Panc1 (cell line): ENCODE results near the gene MINAR1. TPM values are rescaled to one million over a fixed set of nuclear protein-coding genes. Genes with fewer than 3 reads are reported as not detected.

ENCODE experiments used
- ATAC-seq: fragments of 200-7000 bp; cut with Tn5 transposase; 2 replicates; pipeline ENCODE4 v1.9.1; 2020; ENCODE audit warnings: mild to moderate bottlenecking, moderate library complexity
- BruUV-seq: library from RNA; stranded (reverse); fragments of 400-500 nt; replicated peaks from 2 replicates; lab custom pipeline; 2021; lab: Mats Ljungman, UMichigan
- CTCF ChIA-PET: fragments of 300-600 bp; sonication (Branson Sonifier 250); formaldehyde crosslinking; loops from one replicate; lab custom pipeline; 2022; ENCODE audit warnings: antibody characterized with exemption; lab: Charles Lee
- POLR2A ChIA-PET: fragments of 300-600 bp; sonication (Branson Sonifier 250); formaldehyde crosslinking; loops from one replicate; lab custom pipeline; 2022; ENCODE audit warnings: antibody characterized with exemption; lab: Charles Lee
- DNase-seq: peaks from one replicate; pipeline ENCODE4 v3.0.0-alpha.2; 2010; ENCODE audit warnings: low read depth, low spot score
- H3K27ac ChIP-seq: 2 replicates; pipeline ENCODE4 v1.5.1; 2011; ENCODE audit warnings: mild to moderate bottlenecking, low read length, inconsistent platforms
- H3K27me3 ChIP-seq: fragments of 200-500 bp; sonication (Bioruptor generic); 2 replicates; pipeline ENCODE4 v1.6.0; 2014; ENCODE audit warnings: low read length, inconsistent platforms; ENCODE audit not compliant: control insufficient read depth, insufficient read depth
- H3K36me3 ChIP-seq: fragments of 200-500 bp; sonication (Bioruptor generic); 2 replicates; pipeline ENCODE4 v1.5.1; 2014; ENCODE audit warnings: inconsistent platforms, mild to moderate bottlenecking, low read length, moderate library complexity; ENCODE audit not compliant: control insufficient read depth, insufficient read depth
- H3K4me1 ChIP-seq: 2 replicates; pipeline ENCODE4 v1.5.1; 2011; ENCODE audit warnings: inconsistent platforms, mild to moderate bottlenecking, low read length, moderate library complexity; ENCODE audit not compliant: control insufficient read depth, insufficient read depth
- H3K4me3 ChIP-seq, 2 experiments: 2 replicates each; pipeline ENCODE4 v1.5.1; 2011 to 2012; ENCODE audit warnings: low read depth in 2 of 2, low read length in 2 of 2, mild to moderate bottlenecking in 2 of 2, inconsistent platforms in 1 of 2, moderate library complexity in 1 of 2
- H3K9me3 ChIP-seq: fragments of 200-500 bp; sonication (Bioruptor generic); 2 replicates; pipeline ENCODE4 v1.5.1; 2014; ENCODE audit warnings: low read depth, mild to moderate bottlenecking, inconsistent platforms, low read length, moderate library complexity; ENCODE audit not compliant: control insufficient read depth, insufficient read depth
- CTCF ChIP-seq: fragments of 450-650 bp; IDR thresholded peaks from 2 replicates; pipeline ENCODE4 v1.5.1; 2017; ENCODE audit warnings: mild to moderate bottlenecking
- POLR2AphosphoS5 ChIP-seq: IDR thresholded peaks from 2 replicates; pipeline ENCODE4 v1.6.1; 2012; ENCODE audit warnings: mild to moderate bottlenecking, low read depth, low read length, moderate library complexity
- SIN3A ChIP-seq: IDR thresholded peaks from 2 replicates; pipeline ENCODE4 v1.6.1; 2012; ENCODE audit warnings: low read depth, mild to moderate bottlenecking, low read length, moderate library complexity, borderline replicate concordance; ENCODE audit not compliant: insufficient read depth
- TCF7L2 ChIP-seq: IDR thresholded peaks from 2 replicates; pipeline ENCODE4 v1.6.1; 2011; ENCODE audit warnings: mild to moderate bottlenecking, low read depth, low read length, inconsistent platforms
- in situ Hi-C: cut with HindIII; loops from 2 replicates; pipeline ENCODE4 v1.10.0; 2016; ENCODE audit warnings: low sequenced_read_pairs, low pct_unique_long_range_greater_than_20kb
- intact Hi-C: fragments of 100-400 bp; cut with micrococcal nuclease; formaldehyde crosslinking; loops from one replicate; pipeline ENCODE4 v1.10.0; 2022; ENCODE audit not compliant: unreplicated experiment
- total RNA-seq: library from RNA; stranded (reverse); gene quantifications from one replicate; pipeline ENCODE4 v1.2.1, GENCODE V29; 2021; ENCODE audit not compliant: unreplicated experiment
- TF ChIP-seq, protein P1 (sequence below), 2 experiments: IDR thresholded peaks; 2 replicates each; pipeline ENCODE4 v1.6.1; 2011 to 2012; ENCODE audit warnings: low read depth in 2 of 2, control low read depth in 1 of 2, low read length in 1 of 2, mild to moderate bottlenecking in 1 of 2, moderate library complexity in 1 of 2; ENCODE audit not compliant: insufficient read depth in 1 of 2

Gene MINAR1
- total RNA-seq, 1 experiment from 2014 or later, result 0.62 TPM

- intact Hi-C loops, result no loop called here
Observed at GRCh38 chr15:79437275-79438000, 5.3 kb downstream of the MINAR1 start.

DNA sequence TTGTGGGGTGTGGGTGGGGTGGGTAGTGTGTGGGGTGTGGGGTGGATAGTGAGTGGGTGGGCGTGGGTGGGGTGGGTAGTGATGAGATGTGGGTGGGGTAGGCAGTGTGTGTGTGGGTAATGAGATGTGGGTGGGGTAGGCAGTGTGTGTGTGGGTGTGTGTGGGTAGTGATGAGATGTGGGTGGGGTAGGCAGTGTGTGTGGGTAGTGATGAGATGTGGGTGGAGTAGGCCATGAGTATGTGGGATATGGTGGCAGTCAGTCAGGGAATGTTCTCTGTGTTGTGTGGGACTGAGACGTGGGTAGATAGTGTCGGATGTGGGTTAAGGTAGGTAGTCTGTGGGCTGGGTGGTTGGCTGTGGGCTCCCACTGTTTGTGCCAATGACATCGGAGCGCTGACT is 7.1 kb downstream of the MINAR1 start:
- POLR2A ChIA-PET, result no interaction called here

More at GRCh38 chr15:79437275-79438000, 5.3 kb downstream of the MINAR1 start:
- CTCF ChIA-PET, result no interaction called here
- no peaks in the 10 kb centered on the region for H3K9me3 ChIP-seq
- H3K27ac ChIP-seq, result no peak overlapping the region
- no peak for TF ChIP-seq TCF7L2
- TF ChIP-seq POLR2AphosphoS5, result no peak
- TF ChIP-seq, protein P1, sequence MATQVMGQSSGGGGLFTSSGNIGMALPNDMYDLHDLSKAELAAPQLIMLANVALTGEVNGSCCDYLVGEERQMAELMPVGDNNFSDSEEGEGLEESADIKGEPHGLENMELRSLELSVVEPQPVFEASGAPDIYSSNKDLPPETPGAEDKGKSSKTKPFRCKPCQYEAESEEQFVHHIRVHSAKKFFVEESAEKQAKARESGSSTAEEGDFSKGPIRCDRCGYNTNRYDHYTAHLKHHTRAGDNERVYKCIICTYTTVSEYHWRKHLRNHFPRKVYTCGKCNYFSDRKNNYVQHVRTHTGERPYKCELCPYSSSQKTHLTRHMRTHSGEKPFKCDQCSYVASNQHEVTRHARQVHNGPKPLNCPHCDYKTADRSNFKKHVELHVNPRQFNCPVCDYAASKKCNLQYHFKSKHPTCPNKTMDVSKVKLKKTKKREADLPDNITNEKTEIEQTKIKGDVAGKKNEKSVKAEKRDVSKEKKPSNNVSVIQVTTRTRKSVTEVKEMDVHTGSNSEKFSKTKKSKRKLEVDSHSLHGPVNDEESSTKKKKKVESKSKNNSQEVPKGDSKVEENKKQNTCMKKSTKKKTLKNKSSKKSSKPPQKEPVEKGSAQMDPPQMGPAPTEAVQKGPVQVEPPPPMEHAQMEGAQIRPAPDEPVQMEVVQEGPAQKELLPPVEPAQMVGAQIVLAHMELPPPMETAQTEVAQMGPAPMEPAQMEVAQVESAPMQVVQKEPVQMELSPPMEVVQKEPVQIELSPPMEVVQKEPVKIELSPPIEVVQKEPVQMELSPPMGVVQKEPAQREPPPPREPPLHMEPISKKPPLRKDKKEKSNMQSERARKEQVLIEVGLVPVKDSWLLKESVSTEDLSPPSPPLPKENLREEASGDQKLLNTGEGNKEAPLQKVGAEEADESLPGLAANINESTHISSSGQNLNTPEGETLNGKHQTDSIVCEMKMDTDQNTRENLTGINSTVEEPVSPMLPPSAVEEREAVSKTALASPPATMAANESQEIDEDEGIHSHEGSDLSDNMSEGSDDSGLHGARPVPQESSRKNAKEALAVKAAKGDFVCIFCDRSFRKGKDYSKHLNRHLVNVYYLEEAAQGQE (IDR thresholded peaks at IDR 0.05; ENCODE audit: insufficient read depth in 1 of 2, low read depth in 2 of 2, low read length in 1 of 2), result no peak
- no peak for TF ChIP-seq SIN3A
- H3K4me3 ChIP-seq, result no peak overlapping the region
- H3K27me3 ChIP-seq, result peaks cover 14% of the 10 kb centered on the region
- POLR2A ChIA-PET, result no interaction called here
- ATAC-seq (no peak), DNase-seq (no peak)
- BruUV-seq, result no TSS peak
- no peaks in the 10 kb centered on the region for H3K36me3 ChIP-seq
- no peaks in the 10 kb centered on the region for H3K4me1 ChIP-seq
- in situ Hi-C loops, result no loop called here

More for the DNA sequence above, 7.1 kb downstream of the MINAR1 start:
- Histone ChIP-seq H3K27ac (no peak overlapping the region), H3K4me3 (no peak overlapping the region), H3K4me1 (no peaks in the 10 kb centered on the region), H3K9me3 (no peaks in the 10 kb centered on the region), H3K36me3 (no peaks in the 10 kb centered on the region), H3K27me3 (peaks cover 3% of the 10 kb centered on the region; the same call in 1 of the 2 replicates)
- TF ChIP-seq POLR2AphosphoS5 (no peak), SIN3A (no peak), TCF7L2 (no peak), CTCF (no peak)
- TF ChIP-seq, protein P1 (IDR thresholded peaks at IDR 0.05; ENCODE audit: insufficient read depth in 1 of 2, low read depth in 2 of 2, low read length in 1 of 2), result no peak
- no TSS peak for BruUV-seq
- ATAC-seq (0 out of 2 replicates have a peak, but pooled peaks have one; percentile 30), DNase-seq (no peak)
- in situ Hi-C loops, result no loop called here
- intact Hi-C loops, result no loop called here
- CTCF ChIA-PET, result no interaction called here
